Nephron progenitor cell (in vitro differentiated cells): ENCODE results near the gene LTB4R.

Experiments used
- DNase-seq: peaks from one replicate; pipeline ENCODE4 v3.0.0; 2021
- H3K27ac Mint-ChIP-seq: 2 replicates; pipeline ENCODE4 v1.8.0; 2021; ENCODE audit warnings: mild to moderate bottlenecking, moderate library complexity, mixed read lengths
- H3K27me3 Mint-ChIP-seq: 2 replicates; pipeline ENCODE4 v1.8.0; 2021; ENCODE audit warnings: mild to moderate bottlenecking, low read depth, mixed read lengths; ENCODE audit not compliant: poor library complexity
- H3K36me3 Mint-ChIP-seq: 2 replicates; pipeline ENCODE4 v1.8.0; 2021; ENCODE audit warnings: low read depth, mixed read lengths
- H3K4me1 Mint-ChIP-seq: 2 replicates; pipeline ENCODE4 v1.8.0; 2021; ENCODE audit warnings: mixed read lengths
- H3K4me3 Mint-ChIP-seq: 2 replicates; pipeline ENCODE4 v1.8.0; 2021; ENCODE audit warnings: mild to moderate bottlenecking, moderate library complexity, mixed read lengths
- H3K9me3 Mint-ChIP-seq: 2 replicates; pipeline ENCODE4 v1.8.0; 2021; ENCODE audit warnings: mild to moderate bottlenecking, moderate library complexity, mixed read lengths
- CTCF ChIP-seq: fragments of 200-600 bp; sonication (generic); IDR thresholded peaks from 2 replicates; pipeline ENCODE4 v1.5.0; 2021; ENCODE audit warnings: antibody characterized with exemption

The LTB4R gene

GRCh38 chr14:24300326-24300980, 10.8 kb upstream of the LTB4R start:
- TF ChIP-seq CTCF, result no peak
- peak overlapping the region; percentile 75 for H3K27ac Mint-ChIP-seq
- H3K4me3 Mint-ChIP-seq, result peak overlapping the region; percentile 94
- H3K9me3 Mint-ChIP-seq, result no peaks in the 10 kb centered on the region
- peaks cover 29% of the 10 kb centered on the region for H3K36me3 Mint-ChIP-seq
- no peaks in the 10 kb centered on the region for H3K27me3 Mint-ChIP-seq
- no peak for DNase-seq
- H3K4me1 Mint-ChIP-seq, result peaks cover 52% of the 10 kb centered on the region

GRCh38 chr14:24304019-24304387, 7.3 kb upstream of the LTB4R start:
- no peaks in the 10 kb centered on the region for H3K27me3 Mint-ChIP-seq
- no peak for DNase-seq
- H3K36me3 Mint-ChIP-seq, result peaks cover 38% of the 10 kb centered on the region
- H3K9me3 Mint-ChIP-seq, result no peaks in the 10 kb centered on the region
- no peak overlapping the region for H3K27ac Mint-ChIP-seq
- no peak for TF ChIP-seq CTCF
- peaks cover 31% of the 10 kb centered on the region for H3K4me1 Mint-ChIP-seq
- H3K4me3 Mint-ChIP-seq, result no peak overlapping the region

- H3K27ac Mint-ChIP-seq, result peak overlapping the region; percentile 53
- no peaks in the 10 kb centered on the region for H3K27me3 Mint-ChIP-seq
- TF ChIP-seq CTCF, result no peak
- peaks cover 40% of the 10 kb centered on the region for H3K36me3 Mint-ChIP-seq
- H3K4me1 Mint-ChIP-seq, result peaks cover 7% of the 10 kb centered on the region
- H3K9me3 Mint-ChIP-seq, result no peaks in the 10 kb centered on the region
- no peak overlapping the region for H3K4me3 Mint-ChIP-seq
- DNase-seq, result no peak
Observed at GRCh38 chr14:24307156-24307574, 4.1 kb upstream of the LTB4R start.

GRCh38 chr14:24307575-24308341, 3.5 kb upstream of the LTB4R start, which contains the start of gene CIDEB:
CIDEB (minus strand) TSS chr14:24307977; CDS start chr14:24307858, 119 bp downstream.
- Mint-ChIP-seq H3K36me3 (peaks cover 37% of the 10 kb centered on the region), H3K4me3 (no peak within 1 kb of the TSS), H3K4me1 (peaks cover 13% of the 10 kb centered on the region), H3K27me3 (no peaks in the 10 kb centered on the region), H3K27ac (peak within 1 kb of the TSS; percentile 53), H3K9me3 (no peaks in the 10 kb centered on the region)
- DNase-seq, result peak; percentile 74
- peak; percentile 93 for TF ChIP-seq CTCF

- Mint-ChIP-seq H3K27me3 (no peaks in the 10 kb centered on the region), H3K4me3 (no peak overlapping the region), H3K36me3 (peaks cover 36% of the 10 kb centered on the region), H3K27ac (peak overlapping the region; percentile 74), H3K4me1 (peaks cover 17% of the 10 kb centered on the region), H3K9me3 (no peaks in the 10 kb centered on the region)
- DNase-seq, result no peak
- TF ChIP-seq CTCF, result no peak
Observed at GRCh38 chr14:24308342-24309124, 2.8 kb upstream of the LTB4R start.
